ENCODE measurements around the gene NEIL3. TPM values are rescaled to one million over a fixed set of nuclear protein-coding genes. Genes with fewer than 3 reads are reported as not detected.

Gene NEIL3
- polyA plus RNA-seq, 1 donor from 2014 or later: 0.15 TPM

GRCh38 chr4:177405508-177405907 is 95.8 kb downstream of the NEIL3 start:
- H3K79me2 ChIP-seq (replicated peaks; ENCODE audit: insufficient read depth, low read length): no peaks in the 10 kb centered on the region
- no peak overlapping the region for H2AFZ ChIP-seq (ENCODE audit: low read depth, low read length)
- no peaks in the 10 kb centered on the region for H3F3A ChIP-seq (ENCODE audit: insufficient read depth, low read length, poor library complexity, severe bottlenecking)
- H3K36me3 ChIP-seq (ENCODE audit: insufficient read depth, low read length): no peaks in the 10 kb centered on the region
- no peaks in the 10 kb centered on the region for H3K9me2 ChIP-seq (ENCODE audit: insufficient read depth, low read length)
- H3K9ac ChIP-seq (ENCODE audit: low read length): no peak overlapping the region
- no peaks in the 10 kb centered on the region for H3K27me3 ChIP-seq (ENCODE audit: insufficient read depth, low read depth, low read length)
- no peak overlapping the region for H3K27ac ChIP-seq (ENCODE audit: low read length)
- no peak overlapping the region for H3K4me2 ChIP-seq (ENCODE audit: low read length)
- H4K20me1 ChIP-seq (ENCODE audit: insufficient read depth): no peaks in the 10 kb centered on the region
- H3K9me3 ChIP-seq (ENCODE audit: low read length): no peaks in the 10 kb centered on the region
- no peak overlapping the region for H3K4me3 ChIP-seq (ENCODE audit: low read length)
- TF ChIP-seq EP300 (conservative IDR thresholded peaks at IDR 0.05; ENCODE audit: poor library complexity, severe bottlenecking): peak; percentile 93
- no peak for TF ChIP-seq RAD21 (conservative IDR thresholded peaks at IDR 0.05)
- TF ChIP-seq POLR2AphosphoS5 (IDR thresholded peaks at IDR 0.05): peak; percentile 51

- Histone ChIP-seq H3K4me3 (ENCODE audit: low read length) (no peak overlapping the region), H2AFZ (ENCODE audit: low read depth, low read length) (no peak overlapping the region), H3K27ac (ENCODE audit: low read length) (no peak overlapping the region), H3K4me2 (ENCODE audit: low read length) (no peak overlapping the region), H3K9me2 (ENCODE audit: insufficient read depth, low read length) (no peaks in the 10 kb centered on the region), H3K36me3 (ENCODE audit: insufficient read depth, low read length) (no peaks in the 10 kb centered on the region), H3K9ac (ENCODE audit: low read length) (no peak overlapping the region), H3F3A (ENCODE audit: insufficient read depth, low read length, poor library complexity, severe bottlenecking) (no peaks in the 10 kb centered on the region), H3K9me3 (ENCODE audit: low read length) (no peaks in the 10 kb centered on the region), H3K27me3 (ENCODE audit: insufficient read depth, low read depth, low read length) (no peaks in the 10 kb centered on the region), H3K79me2 (replicated peaks; ENCODE audit: insufficient read depth, low read length) (no peaks in the 10 kb centered on the region), H4K20me1 (ENCODE audit: insufficient read depth) (no peaks in the 10 kb centered on the region)
- TF ChIP-seq EP300 (conservative IDR thresholded peaks at IDR 0.05; ENCODE audit: poor library complexity, severe bottlenecking) (no peak), SMC3 (conservative IDR thresholded peaks at IDR 0.05; ENCODE audit: poor library complexity) (no peak), POLR2AphosphoS5 (IDR thresholded peaks at IDR 0.05) (no peak), EZH2 (IDR thresholded peaks at IDR 0.05; ENCODE audit: borderline replicate concordance, insufficient read depth, low read length, poor library complexity, severe bottlenecking) (no peak), MXI1 (conservative IDR thresholded peaks at IDR 0.05; ENCODE audit: poor library complexity, severe bottlenecking) (no peak), TAF1 (IDR thresholded peaks at IDR 0.05; ENCODE audit: low read depth) (no peak), CTCF (IDR thresholded peaks at IDR 0.05; ENCODE audit: poor library complexity, severe bottlenecking) (no peak), REST (IDR thresholded peaks at IDR 0.05; ENCODE audit: borderline replicate concordance) (no peak), RAD21 (conservative IDR thresholded peaks at IDR 0.05) (no peak)
These were observed 98.3 kb downstream of the NEIL3 start for GRCh38 chr4:177408023-177408422.

GRCh38 chr4:177410566-177410965 is 100.9 kb downstream of the NEIL3 start:
- no peak overlapping the region for H2AFZ ChIP-seq (ENCODE audit: low read depth, low read length)
- H3K4me2 ChIP-seq (ENCODE audit: low read length): no peak overlapping the region
- no peaks in the 10 kb centered on the region for H3K9me2 ChIP-seq (ENCODE audit: insufficient read depth, low read length)
- H3K27me3 ChIP-seq (ENCODE audit: insufficient read depth, low read depth, low read length): no peaks in the 10 kb centered on the region
- H3K27ac ChIP-seq (ENCODE audit: low read length): no peak overlapping the region
- H3K4me3 ChIP-seq (ENCODE audit: low read length): no peak overlapping the region
- no peaks in the 10 kb centered on the region for H3K36me3 ChIP-seq (ENCODE audit: insufficient read depth, low read length)
- no peaks in the 10 kb centered on the region for H3F3A ChIP-seq (ENCODE audit: insufficient read depth, low read length, poor library complexity, severe bottlenecking)
- no peaks in the 10 kb centered on the region for H4K20me1 ChIP-seq (ENCODE audit: insufficient read depth)
- H3K79me2 ChIP-seq (replicated peaks; ENCODE audit: insufficient read depth, low read length): no peaks in the 10 kb centered on the region
- TF ChIP-seq RAD21 (conservative IDR thresholded peaks at IDR 0.05) (no peak), TAF1 (IDR thresholded peaks at IDR 0.05; ENCODE audit: low read depth) (no peak), MXI1 (conservative IDR thresholded peaks at IDR 0.05; ENCODE audit: poor library complexity, severe bottlenecking) (no peak), POLR2AphosphoS5 (IDR thresholded peaks at IDR 0.05) (no peak), SMC3 (conservative IDR thresholded peaks at IDR 0.05; ENCODE audit: poor library complexity) (no peak), EP300 (conservative IDR thresholded peaks at IDR 0.05; ENCODE audit: poor library complexity, severe bottlenecking) (no peak), CTCF (IDR thresholded peaks at IDR 0.05; ENCODE audit: poor library complexity, severe bottlenecking) (no peak), EZH2 (IDR thresholded peaks at IDR 0.05; ENCODE audit: borderline replicate concordance, insufficient read depth, low read length, poor library complexity, severe bottlenecking) (no peak), REST (IDR thresholded peaks at IDR 0.05; ENCODE audit: borderline replicate concordance) (no peak)
- H3K9me3 ChIP-seq (ENCODE audit: low read length): no peaks in the 10 kb centered on the region
- no peak overlapping the region for H3K9ac ChIP-seq (ENCODE audit: low read length)

All from neural cell (in vitro differentiated cells).